Transverse colon (tissue), 4 donors: Measurements from ENCODE around the gene ANP32E. TPM values are rescaled to one million over a fixed set of nuclear protein-coding genes. Genes with fewer than 3 reads are reported as not detected.
"Not testable (repeated sequence)": the region's sequence is repeated elsewhere in the genome, so short reads cannot be mapped to it uniquely, and the experiment has no call there.

Source experiments
- DNase-seq: peaks from one replicate; pipeline ENCODE4 v3.0.0-alpha.2; 2019
- H3K27ac ChIP-seq, 4 donors: fragments of 200-600 bp; sonication (generic); 2 replicates each; pipeline ENCODE4 v1.5.1; 2016 to 2018; ENCODE audit warnings: inconsistent platforms in 4 of 4
- H3K27me3 ChIP-seq: fragments of 200-600 bp; sonication (generic); 2 replicates; pipeline ENCODE4 v1.5.1; 2017; ENCODE audit warnings: inconsistent platforms
- H3K36me3 ChIP-seq, 4 donors: fragments of 200-600 bp; sonication (generic); 2 replicates each; pipeline ENCODE4 v1.5.1; 2017 to 2019; ENCODE audit warnings: inconsistent platforms in 4 of 4
- H3K4me1 ChIP-seq, 4 donors: fragments of 200-600 bp; sonication (generic); 2 replicates each; pipeline ENCODE4 v1.5.1; 2017 to 2020; ENCODE audit warnings: inconsistent platforms in 4 of 4
- H3K4me3 ChIP-seq, 4 donors: fragments of 200-600 bp; sonication (generic); 1 replicate in 1 of 4; 2 replicates in 3 of 4; pipeline versions ENCODE4 v1.5.1 to v1.6.1; 2017 to 2019; ENCODE audit warnings: inconsistent platforms in 4 of 4
- H3K9me3 ChIP-seq, 2 donors: fragments of 200-600 bp; sonication (generic); 2 replicates each; pipeline ENCODE4 v1.5.1; 2017 to 2019; ENCODE audit warnings: inconsistent platforms in 2 of 2
- CTCF ChIP-seq, 5 experiments: fragments of 200-600 bp in 3 of 5; fragments of 450-650 bp in 2 of 5; sonication (generic) in 3 of 5; IDR thresholded peaks; 1 replicate in 2 of 5; 2 replicates in 3 of 5; pipeline ENCODE4 v1.5.1; 2016 to 2017; ENCODE audit warnings: antibody characterized with exemption in 5 of 5, inconsistent platforms in 3 of 5, mild to moderate bottlenecking in 2 of 5, moderate library complexity in 1 of 5
- EP300 ChIP-seq: sonication (generic); formaldehyde crosslinking; IDR thresholded peaks from one replicate; pipeline ENCODE4 v1.6.1; 2017; ENCODE audit warnings: antibody characterized with exemption, low read depth
- POLR2A ChIP-seq: fragments of 450-650 bp; IDR thresholded peaks from one replicate; pipeline ENCODE4 v1.6.1; 2016; ENCODE audit warnings: antibody characterized with exemption, mild to moderate bottlenecking, moderate library complexity
- POLR2AphosphoS5 ChIP-seq, 3 donors: sonication (generic); formaldehyde crosslinking; IDR thresholded peaks; one replicate each; pipeline ENCODE4 v1.6.1; 2016; ENCODE audit warnings: antibody characterized with exemption in 3 of 3
- WGBS, 2 donors: methylation state at CpG; one replicate each; pipeline ENCODE4 v1.1.5; 2018; ENCODE audit warnings: low coverage in 1 of 2; 5-methylcytosine and 5-hydroxymethylcytosine counted together
- in situ Hi-C, 4 donors: fragments of 200-750 bp; cut with MboI; loops; one replicate each; pipeline versions ENCODE4 v1.15.0 to v1.15.1; 2017; ENCODE audit warnings: low sequenced_read_pairs in 3 of 4, low pct_ligation_motif_present in 1 of 4, low pct_unique_long_range_greater_than_20kb in 1 of 4
- intact Hi-C: fragments of 100-400 bp; cut with DNase I; formaldehyde crosslinking; loops from one replicate; pipeline ENCODE4 v1.15.1; 2023; ENCODE audit warnings: low total_unique reads
- total RNA-seq, 4 donors: library from RNA; depleted of rRNA; stranded (reverse); fragments of >200 nt; gene quantifications; one replicate each; pipeline ENCODE4 v1.1.0, GENCODE V29; 2016

The ANP32E gene
- total RNA-seq, 4 donors from 2014 or later: 6.6 to 20.8 (median 10.8) TPM

DNA sequence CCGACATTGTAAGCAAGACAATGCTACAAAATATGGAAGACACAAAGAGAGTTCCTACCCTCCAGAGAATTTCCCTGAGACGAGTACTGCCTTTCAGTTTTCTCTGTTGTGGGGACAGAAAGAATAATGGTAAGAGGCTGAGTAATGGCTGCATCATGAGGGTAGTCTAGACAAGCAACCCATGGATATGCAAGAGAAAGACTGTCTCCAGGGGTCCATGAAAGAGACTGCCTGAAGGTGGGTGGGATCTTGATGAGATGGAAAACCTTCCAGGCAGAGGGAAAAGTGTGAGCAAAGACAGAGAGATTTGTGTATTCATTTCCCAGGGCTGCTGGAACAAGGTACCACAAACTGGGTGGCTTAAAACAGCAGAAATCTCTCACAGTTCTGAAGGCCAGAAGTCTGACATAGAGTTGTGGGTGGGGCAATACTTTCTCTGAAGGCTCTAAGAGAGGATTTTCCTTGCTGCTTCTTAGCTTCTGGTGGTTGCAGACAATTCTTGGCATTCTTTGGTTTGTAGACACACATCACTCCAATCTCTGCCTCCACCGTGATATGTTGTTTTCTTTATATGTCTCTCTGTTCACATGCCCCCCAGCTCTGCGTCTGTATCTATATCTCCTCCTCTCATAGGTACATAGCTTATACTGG, 41.4 kb downstream of the ANP32E start:
- in situ Hi-C loops (loop anchor here in 2 of 4 donors (25.0 kb wide), 1 partner anchor 232 kb away; no protein-coding TSS in a partner anchor), intact Hi-C loops (loop anchor here (5.0 kb wide), 1 partner anchor 52 kb away; no protein-coding TSS in a partner anchor)
- Histone ChIP-seq H3K9me3 (no peaks in the 10 kb centered on the region), H3K36me3 (no peaks in the 10 kb centered on the region), H3K4me1 (no peaks in the 10 kb centered on the region), H3K27me3 (no peaks in the 10 kb centered on the region), H3K27ac (no peak overlapping the region), H3K4me3 (no peak overlapping the region)
- no peak for DNase-seq
- TF ChIP-seq POLR2A (no peak), POLR2AphosphoS5 (IDR thresholded peaks at IDR 0.05) (no peak), CTCF (IDR thresholded peaks at IDR 0.05) (no peak), EP300 (no peak)
- 90 to 93% methylated on average over 2 to 4 of the region's 4 CpGs for WGBS, 2 donors

DNA sequence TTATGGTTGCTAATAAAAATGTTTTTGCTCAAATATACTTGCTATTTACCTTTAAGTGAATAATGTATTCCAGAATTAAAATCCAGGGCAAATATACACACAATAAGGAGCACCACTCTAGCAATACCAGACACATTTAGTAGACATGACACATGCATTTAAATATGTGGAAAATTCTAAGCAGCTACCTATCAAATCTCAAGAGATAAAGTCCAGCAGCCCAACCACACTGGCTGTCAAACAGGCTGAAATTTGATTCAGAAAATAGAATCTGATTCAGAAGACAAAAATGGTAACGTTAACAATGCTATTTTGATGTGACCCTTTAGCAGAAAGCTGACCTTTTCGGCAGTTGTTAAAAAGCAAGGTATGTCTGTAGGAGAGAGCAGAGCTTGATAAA, 43.9 kb downstream of the ANP32E start:
- no peak for DNase-seq
- Histone ChIP-seq H3K36me3 (no peaks in the 10 kb centered on the region), H3K27me3 (no peaks in the 10 kb centered on the region), H3K4me1 (no peaks in the 10 kb centered on the region), H3K27ac (no peak overlapping the region), H3K4me3 (no peak overlapping the region), H3K9me3 (no peaks in the 10 kb centered on the region)
- no peak for TF ChIP-seq POLR2AphosphoS5 (IDR thresholded peaks at IDR 0.05)
- no peak for TF ChIP-seq POLR2A
- TF ChIP-seq EP300: no peak
- no peak for TF ChIP-seq CTCF (IDR thresholded peaks at IDR 0.05)
- in situ Hi-C loops: loop anchor here in 2 of 4 donors (25.0 kb wide), 1 partner anchor 230 kb away; no protein-coding TSS in a partner anchor
- 50 to 68% methylated on average over 2 of the region's 2 CpGs for WGBS, 2 donors
- intact Hi-C loops: loop anchor here (5.0 kb wide), 1 partner anchor 50 kb away; no protein-coding TSS in a partner anchor

- no peaks in the 10 kb centered on the region for H3K9me3 ChIP-seq
- no peak for TF ChIP-seq EP300
- TF ChIP-seq CTCF (IDR thresholded peaks at IDR 0.05): peak in 1 of 5 experiments; percentile 12
- WGBS, 2 donors: 26 to 56% methylated on average over 3 of the region's 3 CpGs
- in situ Hi-C loops (loop anchor here (10.0 to 25.0 kb wide), 3 partner anchors 113 to 225 kb away; no protein-coding TSS in a partner anchor), intact Hi-C loops (loop anchor here (5.0 kb wide), 1 partner anchor 225 kb away; no protein-coding TSS in a partner anchor)
- no peaks in the 10 kb centered on the region for H3K27me3 ChIP-seq
- no peaks in the 10 kb centered on the region for H3K36me3 ChIP-seq
- no peak overlapping the region for H3K27ac ChIP-seq
- no peak for DNase-seq
- H3K4me1 ChIP-seq: no peaks in the 10 kb centered on the region
- H3K4me3 ChIP-seq: no peak overlapping the region
Measured at GRCh38 chr1:150187560-150187931, 48.4 kb downstream of the ANP32E start.

DNA sequence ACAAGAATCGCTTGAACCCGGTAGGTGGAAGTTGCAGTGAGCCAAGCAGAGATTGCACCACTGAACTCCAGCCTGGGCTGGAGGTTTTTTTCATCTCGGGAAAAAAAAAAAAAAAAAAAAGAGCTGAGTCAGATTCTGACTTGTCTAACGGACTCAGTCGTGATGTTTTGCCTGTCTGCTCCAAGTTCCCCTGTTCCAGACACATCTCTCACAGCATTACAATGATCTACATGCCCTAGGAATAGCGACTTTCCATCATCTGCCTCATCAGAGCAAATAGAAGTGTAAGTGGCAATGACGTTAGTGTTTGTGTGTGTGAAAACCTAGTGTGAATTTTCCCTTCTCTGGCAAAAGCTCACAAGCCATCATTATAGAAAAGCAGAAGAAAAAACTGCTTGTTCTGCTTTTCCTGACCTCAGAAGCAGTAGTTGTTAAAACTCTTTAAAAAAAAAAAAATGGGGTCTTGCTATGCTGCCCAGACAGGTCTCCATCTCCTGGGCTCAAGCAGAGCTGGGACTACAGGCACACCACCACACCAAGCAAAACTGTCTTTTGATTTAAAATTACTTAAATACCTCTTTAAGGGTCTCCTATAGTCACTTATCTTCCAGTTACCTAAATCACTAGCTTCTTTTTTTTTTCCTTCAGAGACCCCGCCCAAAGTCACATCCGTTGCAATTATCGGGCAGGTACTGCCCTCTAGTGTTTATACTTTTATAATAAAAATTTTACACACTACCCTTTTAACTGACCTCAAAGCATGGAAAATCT, 48.9 kb downstream of the ANP32E start:
- H3K4me3 ChIP-seq: no peak overlapping the region
- WGBS, 2 donors: 22 to 25% methylated on average over 9 to 10 of the region's 10 CpGs
- H3K4me1 ChIP-seq: no peaks in the 10 kb centered on the region
- H3K27me3 ChIP-seq: no peaks in the 10 kb centered on the region
- H3K27ac ChIP-seq: peak overlapping the region; percentile 19 to 51 (median 27)
- H3K9me3 ChIP-seq: no peaks in the 10 kb centered on the region
- H3K36me3 ChIP-seq: no peaks in the 10 kb centered on the region
- no peak for DNase-seq
- peak; percentile 44 to 56 (median 54) for TF ChIP-seq CTCF (IDR thresholded peaks at IDR 0.05)
- TF ChIP-seq EP300: no peak
- peak in 1 of 3 donors; percentile 9 for TF ChIP-seq POLR2AphosphoS5 (IDR thresholded peaks at IDR 0.05)
- intact Hi-C loops (loop anchor here (5.0 kb wide), 1 partner anchor 225 kb away; no protein-coding TSS in a partner anchor), in situ Hi-C loops (loop anchor here (10.0 to 25.0 kb wide), 3 partner anchors 112 to 225 kb away; no protein-coding TSS in a partner anchor)

GRCh38 chr1:150186438-150186788, 49.5 kb downstream of the ANP32E start:
- not testable (repeated sequence) for H3K36me3 ChIP-seq, H3K27me3 ChIP-seq, H3K4me3 ChIP-seq, DNase-seq, H3K4me1 ChIP-seq, H3K9me3 ChIP-seq
- H3K27ac ChIP-seq: peak overlapping the region; percentile 19 to 51 (median 27)
- WGBS, 2 donors: 78 to 81% methylated on average over 6 to 7 of the region's 7 CpGs
- intact Hi-C loops: loop anchor here (5.0 kb wide), 1 partner anchor 224 kb away; no protein-coding TSS in a partner anchor
- in situ Hi-C loops: loop anchor here (10.0 to 25.0 kb wide), 3 partner anchors 112 to 224 kb away; no protein-coding TSS in a partner anchor
